ENCODE data around the gene KCNQ1. TPM values are rescaled to one million over a fixed set of nuclear protein-coding genes. Genes with fewer than 3 reads are reported as not detected.

The KCNQ1 gene
- total RNA-seq, 3 donors from 2014 or later (not counting 1 experiment from before 2014, with no cell fraction given), result 1.9 to 7.8 (median 3.3) TPM

- no peak for DNase-seq
- 12% methylated on average over 96 of the region's 96 CpGs for WGBS (ENCODE audit: insufficient coverage)
- no peak for TF ChIP-seq CTCF (IDR thresholded peaks at IDR 0.05)
- no peak for ATAC-seq
- Histone ChIP-seq H3K27me3 (ENCODE audit: control insufficient read depth, insufficient read depth, low read length) (peaks cover 12% of the 10 kb centered on the region), H3K4me1 (ENCODE audit: control insufficient read depth, insufficient read depth, low read length) (no peaks in the 10 kb centered on the region), H3K9me3 (ENCODE audit: control insufficient read depth, insufficient read depth, low read length) (no peaks in the 10 kb centered on the region), H3K4me3 (ENCODE audit: low read length) (no peak overlapping the region), H3K36me3 (ENCODE audit: control insufficient read depth, insufficient read depth, low read length) (no peaks in the 10 kb centered on the region), H3K27ac (ENCODE audit: low read length) (no peak overlapping the region)
- Mint-ChIP-seq H3K4me3 (no peak overlapping the region), H3K9me3 (no peaks in the 10 kb centered on the region), H3K27ac (no peak overlapping the region), H3K4me1 (peaks cover 0 to 5% of the 10 kb centered on the region in 2 donors), H3K27me3 (ENCODE audit: low read depth in 2 of 2) (peaks cover 29 to 37% of the 10 kb centered on the region in 2 donors), H3K36me3 (no peaks in the 10 kb centered on the region)
- intact Hi-C loops (cut with micrococcal nuclease), result no loop called here
Observed at GRCh38 chr11:2862395-2863275, 417.8 kb downstream of the KCNQ1 start.

GRCh38 chr11:2863276-2863618 is 418.4 kb downstream of the KCNQ1 start:
- ATAC-seq, result no peak
- H3K9me3 Mint-ChIP-seq, result no peaks in the 10 kb centered on the region
- peaks cover 12% of the 10 kb centered on the region for H3K27me3 ChIP-seq (ENCODE audit: control insufficient read depth, insufficient read depth, low read length)
- no peak for DNase-seq
- H3K9me3 ChIP-seq (ENCODE audit: control insufficient read depth, insufficient read depth, low read length), result no peaks in the 10 kb centered on the region
- H3K36me3 Mint-ChIP-seq, result no peaks in the 10 kb centered on the region
- no peak overlapping the region for H3K27ac ChIP-seq (ENCODE audit: low read length)
- no peak overlapping the region for H3K27ac Mint-ChIP-seq
- 87% methylated on average over 10 of the region's 13 CpGs for WGBS (ENCODE audit: insufficient coverage)
- no peak for TF ChIP-seq CTCF (IDR thresholded peaks at IDR 0.05)
- peaks cover 35 to 37% of the 10 kb centered on the region in 2 donors for H3K27me3 Mint-ChIP-seq (ENCODE audit: low read depth in 2 of 2)
- intact Hi-C loops (cut with micrococcal nuclease), result no loop called here
- peaks cover 4% of the 10 kb centered on the region for H3K4me1 ChIP-seq (ENCODE audit: control insufficient read depth, insufficient read depth, low read length)
- H3K36me3 ChIP-seq (ENCODE audit: control insufficient read depth, insufficient read depth, low read length), result no peaks in the 10 kb centered on the region
- no peak overlapping the region for H3K4me3 Mint-ChIP-seq
- no peak overlapping the region for H3K4me3 ChIP-seq (ENCODE audit: low read length)
- H3K4me1 Mint-ChIP-seq, result peaks cover 0 to 11% of the 10 kb centered on the region in 2 donors

- H3K36me3 ChIP-seq (ENCODE audit: control insufficient read depth, insufficient read depth, low read length), result no peaks in the 10 kb centered on the region
- intact Hi-C loops (cut with micrococcal nuclease), result no loop called here
- Mint-ChIP-seq H3K4me1 (peaks cover 8 to 17% of the 10 kb centered on the region in 2 donors), H3K27me3 (ENCODE audit: low read depth in 2 of 2) (peaks cover 42 to 43% of the 10 kb centered on the region in 2 donors), H3K9me3 (no peaks in the 10 kb centered on the region), H3K36me3 (no peaks in the 10 kb centered on the region), H3K4me3 (no peak overlapping the region), H3K27ac (no peak overlapping the region)
- H3K27me3 ChIP-seq (ENCODE audit: control insufficient read depth, insufficient read depth, low read length), result peaks cover 17% of the 10 kb centered on the region
- no peaks in the 10 kb centered on the region for H3K9me3 ChIP-seq (ENCODE audit: control insufficient read depth, insufficient read depth, low read length)
- no peak overlapping the region for H3K27ac ChIP-seq (ENCODE audit: low read length)
- no peak for TF ChIP-seq CTCF (IDR thresholded peaks at IDR 0.05)
- H3K4me3 ChIP-seq (ENCODE audit: low read length), result no peak overlapping the region
- H3K4me1 ChIP-seq (ENCODE audit: control insufficient read depth, insufficient read depth, low read length), result peaks cover 12% of the 10 kb centered on the region
- DNase-seq (no peak), ATAC-seq (no peak)
- 94% methylated on average over 9 of the region's 10 CpGs for WGBS (ENCODE audit: insufficient coverage)
Observed at GRCh38 chr11:2864901-2865300, 420.1 kb downstream of the KCNQ1 start.
